Measurements from ENCODE around the gene TSC22D1.

TSC22D1 gene

DNA sequence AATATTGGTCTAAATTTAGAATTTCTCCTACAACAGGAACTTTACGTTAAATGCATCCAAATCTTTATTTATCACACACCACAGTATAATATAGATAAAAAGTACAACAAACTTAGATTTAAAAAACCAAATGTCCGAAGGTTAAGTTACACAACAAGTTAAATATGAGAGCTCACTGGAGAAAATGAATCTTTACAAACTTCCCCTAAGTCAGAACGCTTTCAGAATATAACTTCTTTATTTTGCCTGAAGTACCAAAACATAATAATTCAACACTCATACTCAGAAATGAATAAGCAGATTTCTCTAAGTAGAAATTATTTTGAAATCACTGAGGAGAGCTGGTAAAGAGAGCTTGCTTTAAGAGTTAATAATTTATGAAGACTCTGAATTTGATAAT lies 33.8 kb downstream of the TSC22D1 start:
- ChIA-PET POLR2A (no interaction called here), CTCF (no interaction called here)
- TF ChIP-seq FOXM1 (IDR thresholded peaks at IDR 0.05; ENCODE audit: borderline replicate concordance), result no peak
- TF ChIP-seq CTBP1 (IDR thresholded peaks at IDR 0.05; ENCODE audit: borderline replicate concordance), result no peak
- no peak for TF ChIP-seq NFRKB (IDR thresholded peaks at IDR 0.05)
- DNase-seq (ENCODE audit: extremely low spot score), result no peak

GRCh38 chr13:44541601-44542000 lies 34.5 kb downstream of the TSC22D1 start:
- POLR2A ChIA-PET, result no interaction called here
- no peak for DNase-seq (ENCODE audit: extremely low spot score)
- TF ChIP-seq ZNF384 (IDR thresholded peaks at IDR 0.05), result no peak
- TF ChIP-seq FOXM1 (IDR thresholded peaks at IDR 0.05; ENCODE audit: borderline replicate concordance), result no peak
- TF ChIP-seq SUZ12 (IDR thresholded peaks at IDR 0.05), result no peak
- no peak for TF ChIP-seq NFRKB (IDR thresholded peaks at IDR 0.05)
- TF ChIP-seq ELF4 (IDR thresholded peaks at IDR 0.05), result no peak
- no peak for TF ChIP-seq FOXK2 (IDR thresholded peaks at IDR 0.05)
- TF ChIP-seq BHLHE40 (IDR thresholded peaks at IDR 0.05; ENCODE audit: borderline replicate concordance), result no peak
- no peak for TF ChIP-seq SP1 (IDR thresholded peaks at IDR 0.05)
- TF ChIP-seq LEF1 (IDR thresholded peaks at IDR 0.05; ENCODE audit: borderline replicate concordance), result no peak
- TF ChIP-seq L3MBTL2 (conservative IDR thresholded peaks at IDR 0.05), result no peak
- TF ChIP-seq HDGF (IDR thresholded peaks at IDR 0.05; ENCODE audit: borderline replicate concordance), result no peak
- TF ChIP-seq, protein P1, sequence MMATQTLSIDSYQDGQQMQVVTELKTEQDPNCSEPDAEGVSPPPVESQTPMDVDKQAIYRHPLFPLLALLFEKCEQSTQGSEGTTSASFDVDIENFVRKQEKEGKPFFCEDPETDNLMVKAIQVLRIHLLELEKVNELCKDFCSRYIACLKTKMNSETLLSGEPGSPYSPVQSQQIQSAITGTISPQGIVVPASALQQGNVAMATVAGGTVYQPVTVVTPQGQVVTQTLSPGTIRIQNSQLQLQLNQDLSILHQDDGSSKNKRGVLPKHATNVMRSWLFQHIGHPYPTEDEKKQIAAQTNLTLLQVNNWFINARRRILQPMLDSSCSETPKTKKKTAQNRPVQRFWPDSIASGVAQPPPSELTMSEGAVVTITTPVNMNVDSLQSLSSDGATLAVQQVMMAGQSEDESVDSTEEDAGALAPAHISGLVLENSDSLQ (IDR thresholded peaks at IDR 0.05), result no peak
- TF ChIP-seq TARDBP (IDR thresholded peaks at IDR 0.05), result no peak
- no peak for TF ChIP-seq ARNT (IDR thresholded peaks at IDR 0.05)
- CTCF ChIA-PET, result no interaction called here

DNA sequence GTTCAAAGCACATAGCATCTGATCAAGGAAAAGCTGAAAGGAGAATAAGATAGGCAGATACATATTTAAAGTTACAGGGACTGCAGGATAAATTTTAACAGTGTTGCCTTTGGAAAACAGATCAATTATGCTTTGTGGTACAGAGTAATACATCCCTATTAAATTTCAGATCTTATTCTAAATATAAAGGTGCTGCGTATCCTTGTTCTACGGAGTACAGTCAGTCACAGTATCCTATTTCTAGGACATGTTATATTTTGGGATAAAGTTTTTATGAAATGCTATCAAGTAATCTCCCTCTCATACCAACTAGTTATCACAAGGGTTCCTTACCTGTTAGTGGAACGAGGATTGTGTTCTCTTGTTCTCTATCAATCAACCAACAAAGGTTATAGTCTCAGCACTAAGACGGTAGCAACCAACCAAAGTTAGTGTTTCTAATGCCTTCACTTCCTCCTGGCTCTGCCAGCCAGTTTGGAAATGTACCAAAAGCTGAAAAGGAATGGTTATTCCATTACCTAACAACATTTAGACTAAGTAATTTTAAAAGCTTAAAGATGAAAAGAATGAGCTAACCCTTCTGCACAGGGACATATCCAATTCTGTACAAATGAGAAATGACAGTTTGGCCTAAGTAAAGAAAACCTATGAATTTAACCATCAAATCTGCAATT lies 35.2 kb downstream of the TSC22D1 start:
- no peak for DNase-seq (ENCODE audit: extremely low spot score)
- TF ChIP-seq SUZ12 (IDR thresholded peaks at IDR 0.05) (no peak), L3MBTL2 (conservative IDR thresholded peaks at IDR 0.05) (no peak), NFRKB (IDR thresholded peaks at IDR 0.05) (no peak), FOXK2 (IDR thresholded peaks at IDR 0.05) (no peak), SP1 (IDR thresholded peaks at IDR 0.05) (no peak)
- POLR2A ChIA-PET, result no interaction called here
- CTCF ChIA-PET, result no interaction called here

DNA sequence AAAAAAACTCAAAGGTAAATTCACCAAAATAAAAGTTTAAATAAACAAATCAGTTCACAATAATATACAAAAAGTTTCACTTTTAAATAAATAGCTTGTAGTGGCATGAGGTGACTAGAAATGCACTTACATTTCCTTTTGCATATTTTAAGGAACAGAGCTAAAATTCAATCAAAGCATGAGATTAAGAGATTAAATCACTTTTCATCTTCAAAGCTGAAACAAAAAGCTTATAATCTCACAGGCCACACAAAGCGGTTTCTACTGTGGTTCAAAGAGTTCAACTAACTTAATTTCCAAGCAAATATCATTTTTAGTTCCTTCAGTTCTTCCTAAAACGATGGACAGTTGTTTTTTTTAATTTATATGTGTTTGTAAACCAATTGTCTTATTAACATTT lies 38.9 kb downstream of the TSC22D1 start:
- ChIA-PET POLR2A (no interaction called here), CTCF (no interaction called here)
- DNase-seq (ENCODE audit: extremely low spot score), result no peak
- TF ChIP-seq CTBP1 (IDR thresholded peaks at IDR 0.05; ENCODE audit: borderline replicate concordance) (no peak), NFRKB (IDR thresholded peaks at IDR 0.05) (no peak), HDGF (IDR thresholded peaks at IDR 0.05; ENCODE audit: borderline replicate concordance) (no peak), SUZ12 (IDR thresholded peaks at IDR 0.05) (no peak), LEF1 (IDR thresholded peaks at IDR 0.05; ENCODE audit: borderline replicate concordance) (no peak), ELF4 (IDR thresholded peaks at IDR 0.05) (no peak), BHLHE40 (IDR thresholded peaks at IDR 0.05; ENCODE audit: borderline replicate concordance) (no peak)
- TF ChIP-seq, protein P1 (IDR thresholded peaks at IDR 0.05), result no peak

- POLR2A ChIA-PET, result interaction anchor here (0.7 kb wide), 1 partner anchor 395 kb away, joined by 3 read pairs; no protein-coding TSS in a partner anchor
- CTCF ChIA-PET, result no interaction called here
- TF ChIP-seq L3MBTL2 (conservative IDR thresholded peaks at IDR 0.05) (no peak), SP1 (IDR thresholded peaks at IDR 0.05) (no peak)
- no peak for DNase-seq (ENCODE audit: extremely low spot score)
Observed at GRCh38 chr13:44523146-44524015, 52.7 kb downstream of the TSC22D1 start.

DNA sequence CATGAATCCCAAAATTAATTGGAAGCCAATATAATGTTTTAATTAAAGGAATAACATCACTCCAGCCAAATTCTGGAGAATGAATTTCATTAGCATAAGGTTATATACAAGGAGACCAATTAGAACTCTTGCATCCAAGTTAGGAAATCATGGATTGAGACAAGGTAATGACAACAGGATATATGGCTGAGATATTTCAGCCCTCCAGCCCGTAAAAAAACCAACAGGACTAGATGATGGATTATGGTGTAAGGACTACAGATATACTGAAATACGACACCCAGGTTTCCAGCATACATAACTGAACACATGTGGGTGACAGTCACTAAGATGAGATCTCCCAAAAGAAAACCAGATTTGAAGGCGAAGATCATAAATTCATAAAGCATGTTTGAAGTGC lies 56.5 kb downstream of the TSC22D1 start:
- ChIA-PET CTCF (no interaction called here), POLR2A (no interaction called here)
- no peak for TF ChIP-seq BHLHE40 (IDR thresholded peaks at IDR 0.05; ENCODE audit: borderline replicate concordance)
- TF ChIP-seq, protein P1 (IDR thresholded peaks at IDR 0.05), result 0 out of 2 replicates have a peak, but pooled peaks have one; percentile 11
- DNase-seq (ENCODE audit: extremely low spot score), result no peak

DNA sequence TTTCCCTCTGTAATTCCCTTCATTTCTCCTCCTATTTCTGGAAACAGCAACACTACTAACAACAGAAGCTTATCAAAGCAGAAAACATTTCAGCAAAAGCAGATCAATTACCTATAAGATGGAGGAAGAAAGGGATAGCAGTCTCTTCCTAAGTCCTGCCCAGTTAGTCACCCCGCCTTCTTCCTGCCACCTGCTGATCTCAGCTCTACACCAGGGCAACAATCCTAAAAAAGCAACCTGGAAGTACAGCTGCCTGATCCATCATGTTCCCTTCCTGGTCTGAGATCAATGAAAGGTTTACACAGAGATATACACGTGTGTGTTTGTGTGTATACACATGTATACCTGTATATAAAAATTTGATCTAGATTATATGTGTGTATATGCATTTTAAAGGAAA lies 59.4 kb downstream of the TSC22D1 start:
- ChIA-PET POLR2A (no interaction called here), CTCF (no interaction called here)
- DNase-seq (ENCODE audit: extremely low spot score), result no peak
- TF ChIP-seq HDGF (IDR thresholded peaks at IDR 0.05; ENCODE audit: borderline replicate concordance), result no peak
- no peak for TF ChIP-seq FOXM1 (IDR thresholded peaks at IDR 0.05; ENCODE audit: borderline replicate concordance)
- TF ChIP-seq SP1 (IDR thresholded peaks at IDR 0.05), result no peak
- TF ChIP-seq CTBP1 (IDR thresholded peaks at IDR 0.05; ENCODE audit: borderline replicate concordance), result no peak
- TF ChIP-seq ZNF384 (IDR thresholded peaks at IDR 0.05), result no peak
- TF ChIP-seq BHLHE40 (IDR thresholded peaks at IDR 0.05; ENCODE audit: borderline replicate concordance), result no peak
- TF ChIP-seq NFRKB (IDR thresholded peaks at IDR 0.05), result no peak
- no peak for TF ChIP-seq L3MBTL2 (conservative IDR thresholded peaks at IDR 0.05)

Data from HEK293T (cell line).